IMR-90 (cell line): ENCODE results near the gene FTO. TPM values are rescaled to one million over a fixed set of nuclear protein-coding genes. Genes with fewer than 3 reads are reported as not detected.
A peak's percentile ranks its signal among the peaks of the same experiment; 100 is the strongest.

Experiments used
- ATAC-seq: fragments of 200-7000 bp; cut with Tn5 transposase; 2 replicates; pipeline ENCODE4 v1.9.1; 2020; ENCODE audit warnings: low read depth, mild to moderate bottlenecking, moderate library complexity
- BruUV-seq: library from RNA; stranded (reverse); fragments of 400-500 nt; replicated peaks from 2 replicates; lab custom pipeline; 2021; lab: Mats Ljungman, UMichigan
- CTCF ChIA-PET: fragments of 300-600 bp; formaldehyde crosslinking; extraction: SDS; loops from one replicate; lab custom pipeline; 2021; ENCODE audit warnings: antibody characterized with exemption; lab: Yijun Ruan, JAX
- POLR2A ChIA-PET: fragments of 300-600 bp; sonication (Branson Sonifier 250); formaldehyde crosslinking; loops from one replicate; lab custom pipeline; 2022; ENCODE audit warnings: antibody characterized with exemption; ENCODE audit not compliant: unreplicated experiment; lab: Charles Lee
- DNase-seq: peaks from one replicate; pipeline ENCODE4 v3.0.0; 2013
- H2AFZ ChIP-seq: replicated peaks from 2 replicates; pipeline ENCODE3; 2013; ENCODE audit warnings: low read length, mild to moderate bottlenecking; ENCODE audit not compliant: poor library complexity
- H2AK5ac ChIP-seq: 2 replicates; pipeline ENCODE4 v1.6.1; 2013; ENCODE audit warnings: low read depth, low read length, inconsistent platforms
- H2AK9ac ChIP-seq: replicated peaks from 2 replicates; pipeline ENCODE3; 2013; ENCODE audit warnings: mild to moderate bottlenecking, low read depth, low read length, moderate library complexity; ENCODE audit not compliant: poor library complexity
- H2BK120ac ChIP-seq: 2 replicates; pipeline ENCODE4 v1.6.1; 2013; ENCODE audit warnings: low read depth, low read length, inconsistent platforms
- H2BK15ac ChIP-seq: 3 replicates; pipeline ENCODE4 v1.6.1; 2013; ENCODE audit warnings: low read depth, low read length, inconsistent platforms
- H2BK20ac ChIP-seq: 2 replicates; pipeline ENCODE4 v1.6.1; 2013; ENCODE audit warnings: low read depth, mild to moderate bottlenecking, inconsistent platforms, low read length, moderate library complexity
- H2BK5ac ChIP-seq: 2 replicates; pipeline ENCODE4 v1.6.1; 2013; ENCODE audit warnings: mild to moderate bottlenecking, low read depth, low read length, inconsistent platforms; ENCODE audit not compliant: poor library complexity, severe bottlenecking
- H3K14ac ChIP-seq: replicated peaks from 2 replicates; pipeline ENCODE4 v1.6.1; 2013; ENCODE audit warnings: low read depth, low read length, inconsistent platforms
- H3K18ac ChIP-seq: 2 replicates; pipeline ENCODE4 v1.6.1; 2013; ENCODE audit warnings: low read depth, low read length, control low read depth
- H3K23ac ChIP-seq: 2 replicates; pipeline ENCODE4 v1.6.1; 2013; ENCODE audit warnings: low read depth, low read length, inconsistent platforms
- H3K27ac ChIP-seq: 2 replicates; pipeline ENCODE4 v1.5.1; 2013; ENCODE audit warnings: mild to moderate bottlenecking, control low read depth, low read length; ENCODE audit not compliant: insufficient read depth
- H3K27me3 ChIP-seq: 2 replicates; pipeline ENCODE4 v1.6.1; 2013; ENCODE audit warnings: low read length; ENCODE audit not compliant: control insufficient read depth, insufficient read depth
- H3K36me3 ChIP-seq: 2 replicates; pipeline ENCODE4 v1.6.1; 2013; ENCODE audit warnings: low read length, mixed read lengths; ENCODE audit not compliant: control insufficient read depth, insufficient read depth
- H3K4ac ChIP-seq: 2 replicates; pipeline ENCODE4 v1.6.1; 2013; ENCODE audit warnings: low read depth, low read length, inconsistent platforms
- H3K4me1 ChIP-seq: 2 replicates; pipeline ENCODE4 v1.6.1; 2013; ENCODE audit warnings: low read length, mixed read lengths; ENCODE audit not compliant: control insufficient read depth, insufficient read depth
- H3K4me2 ChIP-seq: 2 replicates; pipeline ENCODE4 v1.6.1; 2013; ENCODE audit warnings: low read depth, mild to moderate bottlenecking, control low read depth, low read length, moderate library complexity
- H3K4me3 ChIP-seq: 2 replicates; pipeline ENCODE4 v1.5.1; 2013; ENCODE audit warnings: low read depth, mild to moderate bottlenecking, control low read depth, low read length, moderate library complexity; ENCODE audit not compliant: insufficient read depth
- H3K56ac ChIP-seq: 2 replicates; pipeline ENCODE4 v1.6.1; 2013; ENCODE audit warnings: low read length, inconsistent platforms; ENCODE audit not compliant: insufficient read depth; ENCODE audit errors: extremely low read depth
- H3K79me1 ChIP-seq, 2 experiments: 2 replicates each; pipeline ENCODE4 v1.6.1; 2013; ENCODE audit warnings: low read length in 2 of 2, inconsistent platforms in 1 of 2, low read depth in 1 of 2
- H3K9ac ChIP-seq: 2 replicates; pipeline ENCODE4 v1.6.1; 2013; ENCODE audit warnings: low read depth, low read length, control low read depth
- H3K9me1 ChIP-seq: 2 replicates; pipeline ENCODE4 v1.6.1; 2013; ENCODE audit warnings: low read length, inconsistent platforms; ENCODE audit not compliant: insufficient read depth
- H3K9me3 ChIP-seq: 2 replicates; pipeline ENCODE4 v1.6.1; 2013; ENCODE audit warnings: low read length; ENCODE audit not compliant: control insufficient read depth, insufficient read depth
- H4K20me1 ChIP-seq: 2 replicates; pipeline ENCODE4 v1.6.1; 2013; ENCODE audit warnings: low read length, inconsistent platforms; ENCODE audit not compliant: insufficient read depth
- H4K5ac ChIP-seq: 2 replicates; pipeline ENCODE4 v1.6.1; 2013; ENCODE audit warnings: mild to moderate bottlenecking, low read depth, low read length, control low read depth
- H4K8ac ChIP-seq, 2 experiments: 2 replicates each; pipeline ENCODE4 v1.6.1; 2013; ENCODE audit warnings: low read depth in 2 of 2, low read length in 2 of 2, control low read depth in 1 of 2, inconsistent platforms in 1 of 2
- H4K91ac ChIP-seq: 2 replicates; pipeline ENCODE4 v1.6.1; 2013; ENCODE audit warnings: low read depth, low read length, inconsistent platforms; ENCODE audit not compliant: insufficient read depth
- CEBPB ChIP-seq: IDR thresholded peaks from 2 replicates; pipeline ENCODE4 v1.6.1; 2012; ENCODE audit warnings: low read depth, low read length, improper control_type of control experiment
- CHD1 ChIP-seq: IDR thresholded peaks from 2 replicates; pipeline ENCODE4 v1.6.1; 2012; ENCODE audit warnings: low read depth, low read length, improper control_type of control experiment
- FOS ChIP-seq: fragments of 150-350 bp; IDR thresholded peaks from 2 replicates; pipeline ENCODE4 v1.6.1; 2016; ENCODE audit warnings: low read depth, low read length
- MAFK ChIP-seq: IDR thresholded peaks from 2 replicates; pipeline ENCODE4 v1.6.1; 2012; ENCODE audit warnings: low read depth, low read length, improper control_type of control experiment
- MAZ ChIP-seq: IDR thresholded peaks from 2 replicates; pipeline ENCODE4 v1.6.1; 2012; ENCODE audit warnings: low read depth, mild to moderate bottlenecking, low read length, improper control_type of control experiment, moderate library complexity, borderline replicate concordance
- MXI1 ChIP-seq: IDR thresholded peaks from 2 replicates; pipeline ENCODE4 v1.6.1; 2012; ENCODE audit warnings: low read depth, mild to moderate bottlenecking, low read length, moderate library complexity, borderline replicate concordance
- POLR2A ChIP-seq: IDR thresholded peaks from 2 replicates; pipeline ENCODE4 v1.6.1; 2012; ENCODE audit warnings: mild to moderate bottlenecking, low read depth, low read length
- SMC3 ChIP-seq: fragments of 150-350 bp; IDR thresholded peaks from 2 replicates; pipeline ENCODE4 v1.6.1; 2016; ENCODE audit warnings: low read depth, mild to moderate bottlenecking, antibody characterized with exemption, low read length, moderate library complexity
- WGBS, 2 experiments: methylation state at CpG; one replicate each; pipeline versions ENCODE4 v1.1.5 to v1.1.7; 2013; ENCODE audit warnings: missing lambda C conversion rate in 2 of 2; ENCODE audit not compliant: insufficient read length in 1 of 2; ENCODE audit errors: extremely low coverage in 2 of 2; 5-methylcytosine and 5-hydroxymethylcytosine counted together
- dilution Hi-C: fragments of 300-500 bp; cut with HindIII; formaldehyde crosslinking; loops from one replicate; pipeline ENCODE4 v1.14.3; 2018; ENCODE audit warnings: low sequenced_read_pairs; ENCODE audit not compliant: unreplicated experiment
- in situ Hi-C: fragments of 300-500 bp; cut with MboI; formaldehyde crosslinking; loops from 3 replicates; pipeline ENCODE4 v1.14.3; 2019; ENCODE audit warnings: low sequenced_read_pairs, inconsistent platforms, mixed read lengths
- intact Hi-C: fragments of 100-400 bp; cut with micrococcal nuclease; formaldehyde crosslinking; loops from 2 replicates; pipeline ENCODE4 v1.10.0; 2022
- polyA plus RNA-seq, 3 experiments: library from polyadenylated mRNA; depleted of rRNA; stranded (reverse); fragments of >200 nt; gene quantifications; 2 replicates each; pipeline ENCODE4 v1.2.3, GENCODE V29; 2012; ENCODE audit warnings: low replicate concordance in 1 of 3
- total RNA-seq: library from RNA; depleted of rRNA; stranded (reverse); fragments of >200 nt; gene quantifications from 2 replicates; pipeline ENCODE4 v1.2.3, GENCODE V29; 2012
- TF ChIP-seq, protein P1 (sequence below): conservative IDR thresholded peaks from 2 replicates; pipeline ENCODE4 v1.5.1; 2012; ENCODE audit warnings: mild to moderate bottlenecking, low read depth, low read length, improper control_type of control experiment
- TF ChIP-seq, protein P2 (sequence below): fragments of 150-350 bp; IDR thresholded peaks from 2 replicates; pipeline ENCODE4 v1.6.1; 2017; ENCODE audit warnings: mild to moderate bottlenecking, antibody characterized with exemption, low read length, low read depth

Gene FTO
- total and polyA plus RNA-seq, 2 of the 4 experiments (the other 2 are of a cell fraction): 70.3 to 132 TPM

DNA sequence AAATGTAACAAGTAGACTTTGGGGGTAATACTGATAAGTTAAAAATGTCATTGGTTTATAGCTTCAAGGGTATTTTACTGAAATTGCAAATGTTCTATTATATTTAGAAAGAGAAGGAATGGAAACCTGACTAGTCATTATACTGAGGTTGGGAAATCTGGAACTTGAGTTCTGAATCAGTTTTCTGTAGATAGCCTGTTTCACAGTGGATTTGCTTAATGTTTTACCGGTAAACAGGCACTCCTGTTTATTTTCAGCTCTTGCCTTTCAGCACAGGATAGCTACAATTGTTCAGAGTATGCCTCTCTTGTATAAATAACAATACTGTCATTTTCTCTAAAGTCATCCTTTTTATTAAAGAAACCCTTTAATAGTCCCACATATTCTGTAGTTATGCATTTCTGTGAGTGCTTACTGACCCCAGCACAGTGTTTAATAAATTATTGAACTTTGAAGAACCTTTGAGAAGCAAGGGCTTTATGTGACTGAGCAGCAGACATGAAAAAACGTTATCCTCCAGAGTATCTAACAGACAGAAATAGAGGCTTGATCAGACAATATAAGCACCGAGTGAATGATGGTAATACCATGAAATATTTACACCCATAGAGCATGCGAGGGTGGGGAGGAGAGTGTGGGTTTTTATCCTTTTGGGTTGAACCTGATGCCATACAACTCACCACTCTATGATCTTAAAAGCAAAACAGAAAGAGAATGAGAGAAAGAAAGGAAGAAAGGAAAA is 58.2 kb downstream of the FTO start (continued):
- TF ChIP-seq MAFK: no peak

DNA sequence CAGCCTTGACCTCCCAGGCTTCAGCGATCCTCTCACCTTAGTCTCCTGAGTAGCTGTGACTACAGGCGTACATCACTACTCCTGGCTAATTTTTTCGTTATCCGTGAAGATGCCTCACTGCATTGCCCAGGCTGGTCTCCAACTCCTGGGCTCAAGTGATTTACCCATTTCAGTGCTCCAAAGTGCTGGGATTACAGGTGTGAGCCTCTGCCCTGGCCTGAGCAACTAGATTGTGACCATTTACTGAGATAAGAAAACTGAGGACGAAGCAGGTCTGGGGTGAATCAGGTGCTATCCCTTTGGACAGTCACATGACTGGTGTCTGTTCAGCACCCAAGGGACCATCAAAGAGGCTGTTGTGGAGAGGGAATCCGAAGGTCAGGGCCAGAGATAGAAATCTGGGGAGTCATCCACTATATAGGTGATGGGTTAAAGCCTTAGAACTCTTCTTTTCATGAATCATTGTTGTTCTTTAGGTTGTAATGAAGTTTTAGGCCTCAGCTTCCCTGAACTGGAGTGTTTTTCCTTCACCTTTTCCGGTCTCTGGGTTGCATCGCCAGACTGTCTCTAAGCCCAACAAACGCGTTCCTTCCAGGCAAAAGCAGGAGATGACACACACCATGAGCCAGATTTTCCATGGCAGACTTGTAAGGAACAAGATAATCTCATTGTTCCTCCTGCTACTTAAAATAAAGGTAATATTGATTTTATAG is 62.5 kb downstream of the FTO start:
- no peak overlapping the region for H2AFZ ChIP-seq
- ChIA-PET CTCF (no interaction called here), POLR2A (no interaction called here)
- H4K5ac ChIP-seq: no peak overlapping the region
- peak overlapping the region; percentile 40; the same call in 1 of the 3 replicates for H2BK15ac ChIP-seq
- H2BK5ac ChIP-seq: no peak overlapping the region
- 0 out of 2 replicates have a peak, but pooled peaks cover 3% of the 10 kb centered on the region for H3K9me1 ChIP-seq
- dilution Hi-C loops: no loop called here
- H3K9ac ChIP-seq: no peak overlapping the region
- no peaks in the 10 kb centered on the region for H3K36me3 ChIP-seq
- no peak overlapping the region for H3K4me2 ChIP-seq
- peaks cover 18 to 35% of the 10 kb centered on the region in 2 experiments for H3K79me1 ChIP-seq
- no peak overlapping the region for H3K27ac ChIP-seq
- peaks cover 31% of the 10 kb centered on the region; the same call in 1 of the 2 replicates for H4K20me1 ChIP-seq
- 100% methylated on average over 4 of the region's 10 CpGs; no CpG with 5 or more reads in 1 of the 2 experiments for WGBS, 2 experiments
- no peak overlapping the region for H4K8ac ChIP-seq
- H2BK120ac ChIP-seq: peak overlapping the region; percentile 1; the same call in 1 of the 2 replicates
- H3K4ac ChIP-seq: peak overlapping the region; percentile 33; the same call in 1 of the 2 replicates
- no TSS peak for BruUV-seq
- ATAC-seq: no peak
- no peaks in the 10 kb centered on the region for H3K27me3 ChIP-seq
- intact Hi-C loops: no loop called here
- DNase-seq: peak; percentile 34
- no peak overlapping the region for H3K23ac ChIP-seq
- H2BK20ac ChIP-seq: no peak overlapping the region; the same call in 1 of the 2 replicates
- H3K4me1 ChIP-seq: peaks cover 8% of the 10 kb centered on the region
- peak overlapping the region; percentile 61; the same call in 1 of the 2 replicates for H4K91ac ChIP-seq
- TF ChIP-seq CHD1: no peak
- TF ChIP-seq MAFK: no peak
- TF ChIP-seq CEBPB: no peak
- TF ChIP-seq POLR2A: no peak
- TF ChIP-seq MXI1: no peak
- no peak for TF ChIP-seq MAZ
- TF ChIP-seq FOS: no peak
- TF ChIP-seq SMC3: no peak
- TF ChIP-seq, protein P1, sequence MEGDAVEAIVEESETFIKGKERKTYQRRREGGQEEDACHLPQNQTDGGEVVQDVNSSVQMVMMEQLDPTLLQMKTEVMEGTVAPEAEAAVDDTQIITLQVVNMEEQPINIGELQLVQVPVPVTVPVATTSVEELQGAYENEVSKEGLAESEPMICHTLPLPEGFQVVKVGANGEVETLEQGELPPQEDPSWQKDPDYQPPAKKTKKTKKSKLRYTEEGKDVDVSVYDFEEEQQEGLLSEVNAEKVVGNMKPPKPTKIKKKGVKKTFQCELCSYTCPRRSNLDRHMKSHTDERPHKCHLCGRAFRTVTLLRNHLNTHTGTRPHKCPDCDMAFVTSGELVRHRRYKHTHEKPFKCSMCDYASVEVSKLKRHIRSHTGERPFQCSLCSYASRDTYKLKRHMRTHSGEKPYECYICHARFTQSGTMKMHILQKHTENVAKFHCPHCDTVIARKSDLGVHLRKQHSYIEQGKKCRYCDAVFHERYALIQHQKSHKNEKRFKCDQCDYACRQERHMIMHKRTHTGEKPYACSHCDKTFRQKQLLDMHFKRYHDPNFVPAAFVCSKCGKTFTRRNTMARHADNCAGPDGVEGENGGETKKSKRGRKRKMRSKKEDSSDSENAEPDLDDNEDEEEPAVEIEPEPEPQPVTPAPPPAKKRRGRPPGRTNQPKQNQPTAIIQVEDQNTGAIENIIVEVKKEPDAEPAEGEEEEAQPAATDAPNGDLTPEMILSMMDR: no peak
- TF ChIP-seq, protein P2, sequence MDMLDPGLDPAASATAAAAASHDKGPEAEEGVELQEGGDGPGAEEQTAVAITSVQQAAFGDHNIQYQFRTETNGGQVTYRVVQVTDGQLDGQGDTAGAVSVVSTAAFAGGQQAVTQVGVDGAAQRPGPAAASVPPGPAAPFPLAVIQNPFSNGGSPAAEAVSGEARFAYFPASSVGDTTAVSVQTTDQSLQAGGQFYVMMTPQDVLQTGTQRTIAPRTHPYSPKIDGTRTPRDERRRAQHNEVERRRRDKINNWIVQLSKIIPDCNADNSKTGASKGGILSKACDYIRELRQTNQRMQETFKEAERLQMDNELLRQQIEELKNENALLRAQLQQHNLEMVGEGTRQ: no peak
- H3K56ac ChIP-seq: no peak overlapping the region
- in situ Hi-C loops: loop anchor here (25.0 kb wide), 2 partner anchors 521 to 1171 kb away; partner anchors contain the start of genes IRX3 and IRX5
- H3K14ac ChIP-seq: peak overlapping the region; percentile 50
- H2AK9ac ChIP-seq: no peak overlapping the region
- peak overlapping the region; percentile 30; the same call in 1 of the 2 replicates for H3K18ac ChIP-seq
- no peaks in the 10 kb centered on the region for H3K9me3 ChIP-seq
- H2AK5ac ChIP-seq: peak overlapping the region; percentile 67
- H3K4me3 ChIP-seq: no peak overlapping the region
